Suprapubic skin (tissue), 4 donors: ENCODE measurements around the gene TIAL1.

Source experiments
- EP300 ChIP-seq: sonication (generic); formaldehyde crosslinking; IDR thresholded peaks from one replicate; pipeline ENCODE4 v1.6.1; 2017; ENCODE audit warnings: antibody characterized with exemption
- POLR2A ChIP-seq, 2 donors: fragments of 450-650 bp; IDR thresholded peaks; one replicate each; pipeline ENCODE4 v1.6.1; 2017; ENCODE audit warnings: antibody characterized with exemption in 2 of 2, mild to moderate bottlenecking in 2 of 2, moderate library complexity in 2 of 2
- POLR2AphosphoS5 ChIP-seq, 3 donors: sonication (generic); formaldehyde crosslinking; IDR thresholded peaks; one replicate each; pipeline ENCODE4 v1.6.1; 2017; ENCODE audit warnings: antibody characterized with exemption in 3 of 3
- TF ChIP-seq, protein P1 (sequence below), 2 donors: fragments of 200-600 bp in 1 of 2; fragments of 450-650 bp in 1 of 2; sonication (generic) in 1 of 2; IDR thresholded peaks; one replicate each; pipeline ENCODE4 v1.5.1; 2016 to 2019; ENCODE audit warnings: antibody characterized with exemption in 2 of 2, mild to moderate bottlenecking in 1 of 2, moderate library complexity in 1 of 2

DNA sequence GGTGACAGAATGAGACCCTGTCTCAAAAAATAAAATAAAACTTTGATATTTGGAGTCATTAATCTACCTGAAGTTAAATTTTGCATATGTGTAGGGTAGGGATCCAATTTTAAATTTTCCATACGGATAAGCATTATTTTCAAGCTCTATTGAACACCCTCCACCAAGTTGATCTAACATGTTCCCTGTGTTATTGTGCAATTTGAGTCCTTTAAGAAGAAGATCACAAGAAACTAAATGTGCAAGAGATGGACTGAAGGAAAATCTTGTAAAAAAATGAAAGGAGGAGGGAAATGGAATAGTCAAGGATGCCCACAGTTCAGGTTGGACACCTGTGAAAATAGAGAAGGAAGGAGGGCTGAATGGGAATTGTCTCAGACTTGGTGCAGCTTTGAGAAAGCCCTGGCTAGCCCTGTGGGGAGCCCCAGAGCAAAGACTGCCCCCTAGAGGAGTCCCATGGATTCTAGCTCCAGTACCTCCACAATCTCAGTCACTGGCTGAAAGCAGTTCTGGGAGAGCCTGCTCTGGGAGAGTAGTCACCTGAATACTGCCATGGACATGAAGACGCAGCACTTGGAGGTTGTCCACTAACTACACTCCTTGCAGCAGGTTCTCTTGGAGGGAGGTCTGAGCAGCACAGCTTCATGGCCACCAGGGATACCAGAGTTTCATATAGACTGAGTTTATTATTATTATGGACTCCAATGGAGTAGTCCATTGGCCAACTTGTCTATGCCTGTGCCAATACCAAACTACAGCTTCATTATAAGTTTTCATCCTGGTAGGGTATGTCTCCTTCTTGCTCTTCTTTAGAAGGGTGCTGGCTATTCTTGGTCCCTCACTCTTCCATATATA is 5.7 kb upstream of the TIAL1 start:
- TF ChIP-seq, protein P1, sequence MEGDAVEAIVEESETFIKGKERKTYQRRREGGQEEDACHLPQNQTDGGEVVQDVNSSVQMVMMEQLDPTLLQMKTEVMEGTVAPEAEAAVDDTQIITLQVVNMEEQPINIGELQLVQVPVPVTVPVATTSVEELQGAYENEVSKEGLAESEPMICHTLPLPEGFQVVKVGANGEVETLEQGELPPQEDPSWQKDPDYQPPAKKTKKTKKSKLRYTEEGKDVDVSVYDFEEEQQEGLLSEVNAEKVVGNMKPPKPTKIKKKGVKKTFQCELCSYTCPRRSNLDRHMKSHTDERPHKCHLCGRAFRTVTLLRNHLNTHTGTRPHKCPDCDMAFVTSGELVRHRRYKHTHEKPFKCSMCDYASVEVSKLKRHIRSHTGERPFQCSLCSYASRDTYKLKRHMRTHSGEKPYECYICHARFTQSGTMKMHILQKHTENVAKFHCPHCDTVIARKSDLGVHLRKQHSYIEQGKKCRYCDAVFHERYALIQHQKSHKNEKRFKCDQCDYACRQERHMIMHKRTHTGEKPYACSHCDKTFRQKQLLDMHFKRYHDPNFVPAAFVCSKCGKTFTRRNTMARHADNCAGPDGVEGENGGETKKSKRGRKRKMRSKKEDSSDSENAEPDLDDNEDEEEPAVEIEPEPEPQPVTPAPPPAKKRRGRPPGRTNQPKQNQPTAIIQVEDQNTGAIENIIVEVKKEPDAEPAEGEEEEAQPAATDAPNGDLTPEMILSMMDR (IDR thresholded peaks at IDR 0.05) = no peak
- TF ChIP-seq EP300 (no peak), POLR2A (IDR thresholded peaks at IDR 0.05) (no peak), POLR2AphosphoS5 (IDR thresholded peaks at IDR 0.05) (no peak)
